ENCODE measurements around the gene CD3D.

The CD3D gene

DNA sequence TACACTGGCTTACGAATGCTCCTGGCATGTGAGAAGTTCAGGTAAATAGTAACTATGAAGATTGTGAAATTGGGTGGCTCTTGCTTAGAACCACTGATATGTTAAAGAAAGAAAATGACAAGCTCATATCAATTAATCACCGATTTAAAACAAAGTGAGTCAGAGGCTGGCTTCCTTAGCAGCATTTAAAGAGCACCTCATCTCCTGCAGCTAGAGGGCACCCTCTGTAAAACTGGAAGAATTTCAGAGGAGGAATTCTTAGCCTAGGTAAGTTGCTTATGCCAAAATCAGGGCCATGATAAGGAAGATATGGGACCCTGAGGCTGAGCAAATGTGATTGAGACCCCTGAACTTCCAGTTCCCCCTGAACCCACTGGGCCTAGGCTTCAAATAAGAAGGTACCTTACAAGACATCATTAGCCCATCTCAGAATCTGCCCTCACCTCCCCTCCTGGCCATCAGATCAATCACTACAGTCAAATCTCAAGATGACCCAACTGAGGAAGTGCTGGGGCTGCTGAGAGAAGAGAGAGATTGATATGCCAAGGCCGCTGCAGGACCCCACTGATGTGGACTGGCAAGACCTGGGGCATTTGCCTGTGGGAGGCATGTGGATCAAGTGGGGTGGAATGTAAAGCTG is 46.6 kb downstream of the CD3D start:
- DNase-seq: no peak

DNA sequence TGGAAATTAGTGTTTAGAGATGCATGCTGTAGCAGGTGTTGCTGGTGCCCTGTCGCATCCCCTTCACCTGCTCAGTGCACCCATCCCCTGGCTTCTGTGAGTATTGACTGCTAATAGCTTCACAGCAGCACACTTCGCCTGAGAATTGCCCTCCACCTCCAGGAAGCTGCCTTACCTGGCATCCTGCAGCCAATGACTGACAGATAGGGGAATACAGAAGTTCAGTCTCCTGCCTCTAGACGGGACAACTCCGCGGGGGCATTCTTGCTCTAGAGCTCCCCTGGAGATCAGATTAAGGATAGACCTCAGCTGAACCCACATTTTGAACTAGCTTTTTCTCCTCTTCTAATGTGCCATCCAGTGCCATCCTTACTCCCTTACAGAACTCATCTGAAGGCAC is 47.3 kb downstream of the CD3D start:
- no peak for DNase-seq

DNA sequence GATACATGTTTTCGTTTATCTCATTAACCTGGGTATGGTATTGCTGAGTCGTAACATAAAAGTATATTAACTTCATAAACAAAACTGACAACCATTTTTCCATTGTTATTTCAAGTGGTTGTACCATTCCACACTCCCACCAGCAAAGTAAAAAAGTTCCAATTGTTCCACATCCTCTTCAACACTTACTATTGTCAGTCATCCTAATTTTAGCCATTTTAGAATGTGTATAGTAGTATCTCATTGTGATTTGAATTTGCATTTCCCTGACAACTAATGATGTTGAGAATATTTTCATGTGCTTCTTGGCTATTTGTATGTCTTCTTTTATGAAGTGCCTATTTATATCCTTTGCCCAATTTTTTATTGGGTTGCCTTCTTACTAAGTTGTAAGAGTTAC is 48.5 kb downstream of the CD3D start:
- no peak for DNase-seq

DNA sequence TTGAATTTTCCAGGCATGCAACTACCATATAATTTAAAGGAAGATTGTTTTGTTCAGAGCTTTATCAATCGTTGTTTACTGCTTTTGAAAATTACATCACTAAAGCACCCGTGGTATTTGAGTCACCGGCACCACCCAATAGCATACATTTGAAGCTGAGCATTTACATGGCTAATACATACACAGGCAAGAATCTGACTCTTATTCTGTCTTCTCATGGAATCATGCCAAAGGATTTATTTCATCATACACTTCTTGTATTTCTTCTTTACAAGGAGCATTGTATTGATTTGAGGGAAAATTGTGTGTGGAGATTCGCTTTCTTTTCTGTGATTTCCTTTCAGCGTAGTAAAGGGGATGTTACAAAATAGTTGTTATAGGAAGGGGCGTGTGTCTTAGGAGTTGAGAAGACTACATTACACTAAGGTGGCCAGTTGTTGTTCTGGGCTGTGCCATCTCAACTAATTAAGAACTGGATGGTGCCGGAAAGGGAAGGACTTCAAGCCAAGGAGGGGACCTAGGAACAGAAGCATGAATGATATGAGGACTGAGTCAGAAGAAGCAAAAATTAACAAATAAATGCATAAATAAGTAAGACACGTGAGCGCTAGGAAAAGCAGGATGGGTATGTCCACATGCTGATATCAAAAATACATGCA is 50.9 kb downstream of the CD3D start:
- no peak for DNase-seq

DNA sequence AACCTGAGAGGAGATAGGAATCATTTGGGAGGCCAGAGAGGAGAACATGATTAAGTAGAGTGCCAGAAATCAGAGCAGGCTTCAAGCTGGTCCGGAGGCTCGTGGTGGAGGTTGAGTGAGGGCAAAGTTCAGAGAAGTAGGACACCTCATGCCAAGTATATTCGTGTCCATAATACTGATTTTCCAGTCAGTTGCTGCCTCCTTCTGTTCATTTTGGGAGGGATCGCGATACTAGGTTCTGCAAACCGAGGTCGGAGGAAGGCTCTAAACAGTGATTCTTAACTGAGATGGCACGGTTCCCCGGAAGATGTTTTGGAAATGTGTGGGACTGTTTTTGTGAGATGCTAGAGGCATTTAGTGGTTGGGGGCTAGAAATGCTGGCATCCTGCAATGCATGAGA is 51.6 kb downstream of the CD3D start:
- no peak for DNase-seq

DNA sequence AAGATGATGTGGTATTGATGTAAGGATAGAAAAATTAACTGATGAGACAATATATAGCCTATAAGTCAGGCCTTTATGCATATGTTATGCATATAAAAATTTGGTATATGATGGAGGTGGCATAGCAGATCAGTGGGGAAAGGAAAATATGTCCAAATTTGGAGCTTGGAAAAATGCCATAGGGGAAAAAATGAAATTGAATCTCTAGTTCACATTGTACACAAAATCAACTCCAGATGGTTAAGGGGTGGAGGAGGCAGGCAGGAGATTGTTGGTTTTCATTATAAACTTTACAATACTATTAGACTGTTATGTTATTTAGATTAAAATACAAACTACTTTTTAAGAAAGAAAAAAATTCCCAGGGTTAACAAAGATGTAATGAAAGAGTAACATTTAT is 53.1 kb downstream of the CD3D start:
- DNase-seq: no peak

Data from NK-92 treated with Interleukin-12 subunit alpha and Interleukin-12 subunit beta, amount 100 ng/mL, for 24 hours (cell line).